GM04504 (cell line): ENCODE data around the gene DOCK1.

Source experiments
- DNase-seq: peaks from one replicate; pipeline ENCODE4 v3.0.0-alpha.2; 2012; ENCODE audit warnings: low read depth

Gene DOCK1

DNA sequence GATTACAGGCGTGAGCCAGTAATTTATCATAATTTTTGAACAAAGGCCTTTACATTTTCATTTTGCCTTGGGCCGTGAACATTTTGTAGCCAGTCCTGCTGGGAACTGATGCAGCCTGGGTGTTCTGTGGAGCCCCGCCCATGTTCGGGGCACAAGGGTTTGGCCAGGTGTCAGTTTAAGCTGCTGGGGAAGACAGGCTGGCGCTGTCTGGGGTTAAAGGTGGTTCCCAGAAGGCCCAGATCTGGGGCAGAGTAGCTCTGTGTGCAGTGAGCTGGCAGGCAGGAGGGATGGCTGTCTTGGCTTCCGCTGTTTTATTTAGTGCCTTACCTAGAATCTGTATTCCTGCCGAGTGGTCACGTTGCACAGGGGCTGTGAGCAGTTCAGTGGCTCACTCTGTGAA, 50.2 kb downstream of the DOCK1 start:
- DNase-seq = no peak

- DNase-seq = no peak
These were observed 50.9 kb downstream of the DOCK1 start for GRCh38 chr10:126955934-126956711.

DNA sequence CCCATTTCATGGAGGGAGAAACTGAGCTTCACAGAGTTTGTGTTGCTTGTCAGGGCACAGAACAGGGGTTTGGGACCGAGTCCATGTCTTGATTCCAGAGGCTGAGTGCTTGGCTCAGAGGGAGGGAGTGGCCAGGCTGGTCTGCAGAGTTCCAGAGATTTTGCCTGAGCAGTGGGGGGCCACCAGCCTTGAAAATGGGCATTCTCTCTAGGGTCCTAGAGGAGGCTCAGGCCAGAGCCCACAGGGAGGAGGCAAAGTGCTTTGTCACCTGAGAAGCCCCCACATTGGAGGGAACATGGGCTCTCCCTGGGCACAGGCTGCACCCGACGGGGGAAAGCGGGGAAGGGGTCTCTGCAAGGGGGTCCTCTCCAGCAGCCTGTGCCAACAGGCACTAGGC, 51.5 kb downstream of the DOCK1 start:
- no peak for DNase-seq

GRCh38 chr10:126957111-126957510, 51.9 kb downstream of the DOCK1 start:
- DNase-seq = no peak

DNA sequence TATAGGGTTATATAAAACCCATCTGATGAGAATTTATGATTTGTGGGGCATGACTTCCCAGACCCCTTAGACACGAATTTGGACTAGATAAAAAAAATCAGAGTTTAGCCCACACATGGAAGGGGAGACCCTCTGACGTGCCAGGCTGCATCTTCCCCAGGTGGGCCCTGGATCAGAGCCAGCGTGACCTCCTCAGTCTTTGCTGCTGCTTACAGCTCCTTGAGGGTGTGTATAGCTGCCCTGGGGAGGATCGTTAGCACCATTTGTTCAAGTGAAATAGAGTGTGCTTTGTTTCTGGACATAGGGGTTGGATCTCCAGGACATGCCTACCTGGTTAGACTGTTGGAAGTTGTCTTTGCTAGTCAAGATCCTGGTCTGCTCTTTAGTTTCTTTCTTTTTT, 54.2 kb downstream of the DOCK1 start:
- no peak for DNase-seq

- DNase-seq = no peak
These were observed 54.9 kb downstream of the DOCK1 start for GRCh38 chr10:126959906-126960685.

GRCh38 chr10:126963354-126963753, 58.1 kb downstream of the DOCK1 start:
- no peak for DNase-seq

DNA sequence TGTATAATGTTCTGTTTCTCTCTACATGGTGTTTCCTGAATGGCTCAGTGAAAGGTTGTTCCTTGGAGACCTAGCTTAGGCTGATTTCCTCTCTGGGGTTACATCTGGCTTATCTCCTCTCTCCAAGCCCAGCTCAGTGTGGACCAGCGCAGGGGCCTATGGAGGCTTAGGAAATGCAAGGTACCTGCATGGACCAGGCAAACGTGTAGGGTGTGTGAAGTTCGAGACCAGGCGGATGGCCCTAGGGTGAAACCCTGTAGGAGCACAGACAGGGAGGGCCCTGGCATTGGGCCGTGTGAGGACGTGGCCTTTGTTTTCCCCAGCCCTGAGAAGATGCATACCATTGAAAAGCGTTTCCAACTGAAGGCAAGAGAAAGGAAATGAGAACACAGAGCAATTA, 59.0 kb downstream of the DOCK1 start:
- no peak for DNase-seq

GRCh38 chr10:126966938-126967337, 61.7 kb downstream of the DOCK1 start:
- DNase-seq = no peak

DNA sequence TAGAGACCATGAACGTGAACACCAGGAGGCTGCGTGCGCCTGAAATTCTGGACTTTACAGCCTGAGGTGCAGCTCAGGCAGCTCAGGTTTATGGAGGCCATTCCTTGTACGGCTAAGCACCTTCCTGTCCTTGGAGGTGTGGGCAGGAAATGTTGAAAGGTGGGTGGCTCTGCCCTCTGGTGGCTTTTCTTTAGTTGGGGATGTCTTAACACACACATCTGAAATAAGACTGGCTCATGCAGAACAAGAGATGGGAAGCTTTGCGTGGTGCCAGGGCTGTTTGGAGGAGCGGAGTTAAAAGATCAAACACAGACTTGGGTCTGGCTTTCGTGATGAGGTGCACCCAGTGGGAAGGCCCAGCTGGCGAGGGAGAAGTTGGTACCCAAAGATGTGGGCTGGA, 64.1 kb downstream of the DOCK1 start:
- no peak for DNase-seq

GRCh38 chr10:126972635-126973414, 67.6 kb downstream of the DOCK1 start:
- DNase-seq = peak; percentile 79

GRCh38 chr10:126975221-126975620, 70.0 kb downstream of the DOCK1 start:
- no peak for DNase-seq

DNA sequence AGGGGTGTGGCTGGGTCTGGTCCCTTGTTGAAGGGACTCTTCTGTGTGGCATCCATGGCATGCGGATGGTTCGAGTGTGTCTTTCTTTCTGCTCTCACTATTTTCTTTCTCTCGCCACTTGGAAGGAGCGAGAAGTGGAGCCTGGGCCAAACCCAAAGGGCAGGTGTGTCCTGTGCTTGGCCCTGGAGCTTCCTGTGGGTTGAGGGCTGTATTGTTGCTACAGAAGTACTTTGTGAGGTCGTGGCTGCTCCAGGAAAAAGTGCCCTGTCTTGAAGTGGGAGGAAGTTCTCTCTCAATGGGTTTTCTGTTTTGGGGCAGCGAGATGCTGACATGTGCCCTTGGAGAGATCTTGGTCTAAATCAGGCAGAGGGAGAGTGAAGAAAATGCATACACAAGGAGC, 72.0 kb downstream of the DOCK1 start:
- no peak for DNase-seq

DNA sequence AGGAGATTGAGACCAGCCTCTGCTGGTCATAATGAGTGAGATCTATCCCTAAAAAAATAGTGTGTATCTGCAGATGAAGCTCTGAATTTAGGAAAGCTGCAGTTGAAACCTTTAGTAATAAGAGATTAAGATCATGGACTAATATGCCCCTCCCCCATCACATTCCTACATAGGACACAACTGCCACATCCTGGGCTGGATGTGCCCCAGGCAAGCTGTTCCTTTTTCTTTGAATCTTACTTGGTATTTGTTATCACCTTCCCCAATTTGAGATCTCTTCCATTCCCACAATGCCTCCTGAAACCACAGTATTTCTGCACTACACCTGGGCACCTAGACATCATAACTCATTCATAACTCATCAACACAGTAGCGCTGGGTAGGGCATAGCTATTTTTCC, 74.1 kb downstream of the DOCK1 start:
- no peak for DNase-seq

GRCh38 chr10:126993208-126993607, 88.0 kb downstream of the DOCK1 start:
- DNase-seq = no peak

DNA sequence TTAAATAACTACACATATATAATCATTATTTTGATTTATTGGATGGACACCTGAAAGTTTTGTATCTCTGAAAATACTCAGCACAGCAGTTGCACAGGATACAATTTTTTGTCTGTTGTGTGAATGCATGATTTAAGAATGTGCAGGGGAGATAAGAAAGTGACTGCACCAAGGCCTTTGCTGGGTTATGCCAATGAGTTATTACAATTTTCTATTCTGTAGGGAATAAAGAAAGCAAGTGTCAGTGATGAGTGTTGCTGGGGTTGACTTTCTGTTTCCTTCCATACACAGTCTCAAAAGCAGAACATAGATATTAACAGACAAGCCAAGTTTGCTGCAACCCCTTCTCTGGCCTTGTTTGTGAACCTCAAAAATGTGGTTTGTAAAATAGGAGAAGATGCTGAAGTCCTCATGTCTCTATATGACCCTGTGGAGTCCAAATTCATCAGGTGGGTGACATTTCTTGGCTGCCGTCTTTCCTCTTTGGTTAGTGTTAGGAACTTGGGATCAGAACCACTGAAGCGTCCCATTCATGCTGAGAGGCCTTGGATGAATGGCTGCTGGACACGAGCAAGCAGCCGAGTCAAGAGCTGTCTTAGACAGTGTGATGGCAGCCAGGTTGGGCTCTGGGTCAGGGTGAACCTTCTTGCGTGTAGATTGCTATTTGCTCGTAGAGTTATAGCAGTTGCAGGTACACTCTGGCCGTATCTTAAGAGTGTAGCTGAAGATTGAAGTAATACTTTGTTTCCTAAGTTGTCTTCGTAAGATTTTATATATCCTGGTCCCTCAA, 92.8 kb downstream of the DOCK1 start:
- no peak for DNase-seq

GRCh38 chr10:127000598-127000997, 95.4 kb downstream of the DOCK1 start:
- no peak for DNase-seq

- DNase-seq = no peak
These were observed 97.9 kb downstream of the DOCK1 start for GRCh38 chr10:127003032-127003685.

DNA sequence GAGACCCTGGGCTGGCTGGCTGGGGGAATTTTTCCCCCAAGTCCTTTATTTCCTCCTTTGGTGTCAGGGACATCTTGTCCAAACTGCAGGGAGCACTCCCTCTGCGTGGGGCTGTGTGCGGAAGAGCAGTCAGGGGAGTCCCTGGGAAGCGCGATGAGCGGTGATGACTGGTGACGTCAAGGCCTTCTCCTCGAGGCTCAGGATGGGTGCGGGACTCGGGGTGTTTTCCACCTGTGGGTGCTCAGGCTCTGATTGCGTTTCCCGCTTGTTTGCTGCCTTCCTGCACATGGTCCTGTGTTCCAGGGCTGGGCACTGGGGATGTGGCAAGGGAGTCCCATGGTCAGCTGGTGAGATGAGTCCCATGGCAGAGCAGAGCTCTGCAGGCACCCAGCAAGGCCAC, 101.2 kb downstream of the DOCK1 start:
- no peak for DNase-seq

DNA sequence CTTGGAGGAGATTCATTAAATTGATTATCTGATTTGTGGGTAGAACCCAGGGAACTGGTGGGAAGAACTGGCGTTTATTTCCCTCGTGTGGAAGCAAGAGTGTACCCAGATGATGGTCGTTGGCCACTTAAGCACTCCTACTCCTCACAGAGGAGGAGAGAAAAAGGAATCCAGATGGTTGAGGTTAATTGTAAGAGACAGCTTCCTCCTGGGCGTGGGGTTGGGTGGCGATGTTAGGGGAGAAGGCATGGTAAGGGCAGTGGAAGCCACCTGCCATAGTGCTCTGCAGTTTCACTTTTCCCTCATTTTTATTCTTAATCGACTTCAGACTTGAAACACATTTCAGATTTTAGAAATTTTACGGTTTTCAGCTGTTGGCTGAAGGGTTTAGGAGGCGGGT, 104.1 kb downstream of the DOCK1 start:
- DNase-seq = no peak

- DNase-seq = no peak
These were observed 105.9 kb downstream of the DOCK1 start for GRCh38 chr10:127011174-127011573.
